ENCODE measurements around the gene GBP5.
"Not testable (repeated sequence)": the region's sequence is repeated elsewhere in the genome, so short reads cannot be mapped to it uniquely, and the experiment has no call there.

Gene GBP5

DNA sequence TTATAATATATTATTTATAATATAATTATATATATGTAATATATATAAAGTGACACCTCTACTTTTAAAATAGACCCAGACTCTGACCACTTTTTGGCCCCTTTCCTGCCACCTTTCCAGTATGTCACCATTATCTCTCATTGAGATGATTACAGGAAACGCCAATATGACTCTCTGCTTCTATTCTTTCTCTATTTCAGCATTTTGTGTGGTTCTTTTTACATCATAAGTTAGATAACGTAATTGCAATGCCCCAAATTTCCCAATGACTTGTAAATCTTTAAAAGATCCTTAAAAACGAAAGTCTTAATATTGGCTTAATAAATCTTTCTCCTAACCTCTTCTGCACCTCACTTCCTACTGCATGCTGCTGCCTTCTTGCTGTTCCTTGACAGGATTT, 8.1 kb upstream of the GBP5 start:
- no peak for DNase-seq

- no peak for DNase-seq
Measured at GRCh38 chr1:89279011-89279466, 6.4 kb upstream of the GBP5 start.

DNA sequence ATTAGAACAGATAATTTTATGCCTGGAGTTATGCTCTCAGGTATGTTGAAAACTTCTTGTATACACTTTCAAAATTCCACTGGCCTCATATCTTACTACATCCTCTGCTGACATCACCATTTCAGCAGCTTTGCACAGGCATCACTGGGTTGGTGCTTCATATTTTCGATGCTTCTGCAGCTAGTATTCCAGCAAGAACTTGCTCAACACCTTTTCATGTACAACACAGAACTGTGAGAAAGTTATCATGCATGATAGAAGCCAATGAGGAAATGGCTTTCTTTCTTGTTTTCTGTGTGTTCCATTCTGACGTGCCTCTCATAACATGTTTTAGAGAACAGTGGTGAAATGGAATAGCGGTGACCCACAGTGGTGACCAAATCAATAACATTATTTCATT, 5.1 kb upstream of the GBP5 start:
- peak; percentile 65 for DNase-seq

GRCh38 chr1:89276690-89277089, 4.0 kb upstream of the GBP5 start:
- DNase-seq: no peak

DNA sequence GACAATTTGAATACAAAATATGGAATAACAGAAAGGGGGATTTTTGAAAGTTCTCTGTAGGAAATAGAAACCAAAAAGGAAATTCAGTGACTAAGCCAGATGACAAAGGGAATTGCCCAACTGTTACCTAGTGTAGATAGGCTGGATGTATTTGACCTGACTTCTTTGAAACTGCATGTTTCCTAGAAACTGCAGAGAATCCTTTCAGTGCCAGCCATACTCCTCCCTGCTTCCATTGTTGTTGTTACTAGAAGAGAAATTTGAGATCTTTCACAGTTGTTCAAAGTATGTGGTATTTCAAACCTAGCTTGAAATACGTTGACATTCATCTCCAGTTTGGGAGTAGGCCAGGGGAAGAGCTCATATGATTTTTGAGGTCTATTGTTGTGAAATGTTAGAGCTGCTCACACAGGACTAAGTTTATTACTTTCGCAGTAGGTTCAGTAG, 1.8 kb upstream of the GBP5 start:
- peak; percentile 80 for DNase-seq

DNA sequence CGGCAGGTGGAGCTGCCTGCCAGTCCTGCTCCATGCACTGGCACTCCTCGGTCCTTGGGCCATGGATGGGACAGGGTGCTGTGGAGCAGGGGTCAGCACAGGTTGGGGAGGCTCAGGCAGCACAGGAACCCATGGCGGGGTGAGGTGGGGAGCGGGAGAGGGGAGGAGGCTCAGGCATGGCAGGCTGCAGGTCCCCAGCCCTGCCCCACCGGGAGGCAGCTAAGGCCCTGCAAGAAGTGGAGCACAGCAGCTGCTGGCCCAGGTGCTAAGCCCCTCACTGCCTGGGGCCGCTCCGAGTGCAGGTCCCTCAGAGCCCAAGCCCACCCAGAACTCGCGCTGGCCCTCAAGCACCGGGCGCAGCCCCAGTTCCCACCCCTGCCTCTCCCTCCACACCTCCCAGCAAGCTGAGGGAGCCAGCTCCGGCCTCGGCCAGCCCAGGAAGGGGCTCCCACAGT, 691 bp upstream of the GBP5 start:
- DNase-seq: no peak

- DNase-seq: peak; percentile 54
Measured at GRCh38 chr1:89271341-89272015, 1.2 kb downstream of the GBP5 start.

DNA sequence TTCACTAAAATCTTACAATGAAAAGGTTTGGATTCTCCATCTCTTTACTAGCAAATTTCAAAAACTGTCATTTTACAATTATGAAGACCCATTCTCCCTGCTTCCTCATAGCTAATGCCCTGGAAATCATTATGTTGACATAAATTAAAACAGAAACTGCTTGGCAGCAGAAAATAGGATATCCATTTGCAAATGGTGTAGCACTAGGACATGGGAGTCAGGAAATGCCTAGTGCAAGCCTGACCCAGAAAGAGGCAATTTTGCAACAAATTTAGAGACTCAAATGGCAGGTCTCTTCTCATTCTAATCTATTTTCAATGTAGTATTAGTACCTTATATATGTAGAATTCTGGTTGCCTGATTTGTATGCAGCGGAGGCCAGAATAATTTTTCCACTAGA, 2.2 kb downstream of the GBP5 start:
- no peak for DNase-seq

DNA sequence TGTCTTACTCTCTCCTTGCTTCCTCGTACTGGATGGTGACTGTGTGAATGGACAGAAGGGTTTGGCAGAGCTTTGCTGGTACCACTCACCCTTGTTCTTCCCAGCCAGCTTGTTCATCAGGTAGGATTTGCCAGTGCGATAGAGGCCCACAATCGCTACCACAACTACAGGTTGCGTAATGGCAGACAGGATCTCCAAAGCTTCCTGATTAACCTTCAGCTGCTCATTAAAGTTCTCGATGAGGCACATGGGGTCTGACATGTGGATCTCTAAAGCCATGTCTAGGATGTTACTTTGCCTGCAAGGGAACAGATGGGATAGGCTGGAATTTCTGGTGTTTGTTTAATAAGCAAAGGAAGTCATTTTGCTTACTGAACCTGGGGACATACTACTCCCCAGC, 3.4 kb downstream of the GBP5 start:
- DNase-seq: no peak

DNA sequence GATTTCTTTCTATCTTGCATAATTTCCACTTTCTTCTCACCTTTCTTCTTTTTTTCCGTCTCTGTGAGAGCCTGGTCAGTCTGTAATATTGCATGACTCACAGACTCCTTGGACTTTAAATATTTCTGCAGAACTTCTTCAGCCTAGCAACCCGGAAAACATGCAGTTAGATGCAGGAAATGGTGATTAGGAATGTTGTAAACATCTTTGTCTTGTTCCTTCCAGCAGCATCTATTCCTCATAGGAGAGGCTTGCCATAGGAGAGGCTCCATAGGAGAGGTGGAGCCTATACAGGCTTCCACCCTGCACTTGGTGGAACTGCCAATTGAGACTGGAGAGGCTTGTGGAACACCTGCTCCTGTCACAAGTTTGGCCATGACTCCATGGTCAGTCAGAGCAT, 10.0 kb downstream of the GBP5 start:
- DNase-seq: peak; percentile 76

DNA sequence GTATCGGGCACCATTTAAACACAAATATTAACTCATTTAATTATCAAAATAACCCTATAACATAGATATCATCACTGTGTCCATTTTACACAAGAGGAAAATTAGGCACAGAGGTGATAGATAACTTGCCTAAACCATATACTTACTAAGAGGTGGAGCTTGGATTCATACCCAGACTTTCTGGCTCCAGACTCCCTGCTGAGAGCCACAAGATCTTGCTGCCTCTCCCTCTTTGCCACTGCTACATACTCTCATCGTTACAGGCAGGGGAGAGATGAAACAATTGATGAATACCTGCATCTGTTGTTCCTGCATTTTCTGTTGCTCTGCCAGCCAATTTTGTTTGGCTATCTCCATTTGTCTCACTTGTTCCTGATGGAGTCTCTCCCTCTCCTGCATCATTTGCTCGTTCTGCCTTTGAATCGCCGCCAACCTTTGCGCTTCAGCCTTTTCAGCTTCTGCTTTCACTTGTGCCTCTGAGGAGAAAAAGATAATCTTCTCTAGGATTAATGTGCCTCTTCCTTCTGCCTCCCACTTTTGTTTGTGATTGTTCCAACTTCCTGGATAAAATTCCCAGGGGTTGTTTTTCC, 10.6 kb downstream of the GBP5 start:
- peak; percentile 37 for DNase-seq

DNA sequence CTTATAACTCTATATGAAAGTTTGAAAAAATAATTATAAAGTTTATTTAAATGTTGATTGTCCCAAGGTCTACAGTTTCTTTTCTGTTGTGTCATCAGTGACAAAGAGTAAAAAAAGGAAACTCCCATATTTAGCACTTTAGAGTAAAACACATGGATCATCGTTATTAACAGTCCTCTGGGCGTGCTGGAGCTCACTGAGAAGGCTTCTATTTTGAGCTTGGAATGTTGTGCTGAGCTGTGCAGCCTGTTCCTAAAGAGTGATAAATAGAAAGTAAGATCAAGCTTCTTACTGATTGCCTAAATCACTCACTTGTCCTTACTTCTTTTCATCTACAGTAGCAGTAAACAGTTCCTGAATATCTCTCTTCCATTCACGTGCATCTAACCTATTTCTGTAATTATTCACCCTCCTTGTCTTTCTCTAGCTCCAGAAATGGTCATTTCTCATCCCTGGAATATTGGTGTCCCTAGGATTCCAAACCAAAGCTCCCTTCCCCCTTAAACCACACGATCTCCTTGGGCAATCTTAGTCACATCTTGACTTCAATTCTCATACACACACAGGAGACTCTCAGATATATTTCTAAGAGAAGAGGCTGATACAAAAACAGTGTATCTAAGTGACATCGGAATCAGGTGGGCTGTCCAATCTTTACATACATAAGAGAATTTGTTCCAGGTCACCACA, 11.9 kb downstream of the GBP5 start:
- DNase-seq: no peak

DNA sequence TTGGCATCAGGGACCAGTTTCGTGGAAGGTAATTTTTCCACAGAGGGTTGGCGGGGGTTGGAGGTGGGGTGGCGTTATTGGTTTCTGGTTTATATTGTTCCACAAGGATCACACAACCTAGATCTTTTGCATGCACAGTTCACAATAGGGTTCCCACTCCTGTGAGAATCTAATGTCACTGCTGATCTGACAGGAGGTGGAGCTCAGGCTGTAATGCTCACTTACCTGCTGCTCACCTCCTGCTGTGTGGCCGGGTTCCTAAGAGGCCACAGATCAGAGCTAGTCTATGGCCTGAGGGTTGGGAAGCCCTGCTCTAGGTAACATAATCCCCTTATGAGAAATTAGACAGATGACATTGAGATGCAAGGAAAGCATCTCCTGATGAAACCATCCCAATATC, 12.6 kb downstream of the GBP5 start:
- no peak for DNase-seq

- DNase-seq: no peak
Measured at GRCh38 chr1:89259283-89259971, 13.2 kb downstream of the GBP5 start.

DNA sequence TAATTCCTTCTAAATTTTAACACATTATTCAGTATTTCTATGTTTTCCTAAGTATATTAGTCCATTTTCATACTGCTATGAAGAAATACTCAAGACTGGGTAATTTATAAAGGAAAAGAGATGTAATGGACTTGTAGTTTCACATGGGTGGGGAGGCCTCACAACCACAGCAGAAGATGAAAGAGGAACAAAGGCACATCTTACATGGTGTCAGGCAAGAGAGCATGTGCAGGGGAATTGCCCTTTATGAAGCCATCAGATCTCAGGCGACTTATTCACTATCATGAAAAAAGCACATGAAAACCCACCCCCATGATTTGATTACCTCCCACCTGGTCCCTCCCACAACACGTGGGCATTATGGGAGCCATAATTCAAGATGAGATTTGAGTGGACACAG, 15.6 kb downstream of the GBP5 start:
- DNase-seq: no peak

- not testable (repeated sequence) for DNase-seq
Measured at GRCh38 chr1:89255581-89255980, 17.1 kb downstream of the GBP5 start.

- peak; percentile 28 for DNase-seq
Measured at GRCh38 chr1:89254658-89255287, 17.9 kb downstream of the GBP5 start.

- DNase-seq: no peak
Measured at GRCh38 chr1:89243046-89243445, 29.6 kb downstream of the GBP5 start.
